ENCODE results near the gene CYLC2. TPM values are rescaled to one million over a fixed set of nuclear protein-coding genes. Genes with fewer than 3 reads are reported as not detected.

CYLC2 gene
- total RNA-seq, 1 experiment from 2014 or later = not detected

DNA sequence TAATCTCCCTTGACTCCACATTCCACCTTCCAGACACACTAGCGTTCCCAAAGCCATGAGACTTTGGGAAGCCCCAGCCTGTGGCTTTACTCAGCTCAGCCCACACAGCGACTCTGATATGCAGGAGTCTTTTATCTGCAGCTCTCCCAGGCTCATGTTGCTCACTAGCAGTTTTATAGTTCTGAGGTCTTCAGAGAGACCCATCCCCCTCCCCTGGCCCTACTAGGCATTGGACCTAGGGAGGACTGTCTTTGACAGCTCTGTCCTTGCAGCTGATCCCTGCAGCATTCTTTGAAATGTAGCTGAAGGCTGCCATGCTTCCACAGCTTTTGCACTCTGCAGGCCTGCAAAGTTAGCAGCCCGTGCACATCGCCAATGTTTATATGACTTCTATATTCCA lies 19.9 kb upstream of the CYLC2 start:
- Histone ChIP-seq H3K4me3 (ENCODE audit: low read length) (no peak overlapping the region), H3K27me3 (ENCODE audit: low read length) (no peaks in the 10 kb centered on the region), H3K4me1 (ENCODE audit: insufficient read depth, low read length) (peaks cover 4% of the 10 kb centered on the region; the same call in 1 of the 2 replicates), H3K27ac (ENCODE audit: low read length) (no peak overlapping the region), H3K36me3 (ENCODE audit: low read depth, low read length) (no peaks in the 10 kb centered on the region), H3K79me2 (ENCODE audit: low read length) (no peaks in the 10 kb centered on the region), H3K9ac (ENCODE audit: low read length) (no peak overlapping the region), H3K4me2 (ENCODE audit: low read length) (no peak overlapping the region), H3F3A (ENCODE audit: low read length, unreplicated experiment) (no peaks in the 10 kb centered on the region), H3K9me2 (replicated peaks; ENCODE audit: low read length) (no peaks in the 10 kb centered on the region), H2AFZ (ENCODE audit: low read length) (no peak overlapping the region), H3K9me3 (ENCODE audit: low read length) (0 out of 2 replicates have a peak, but pooled peaks cover 6% of the 10 kb centered on the region), H4K20me1 (ENCODE audit: low read length) (no peaks in the 10 kb centered on the region)
- CTCF ChIA-PET = no interaction called here
- BruUV-seq (replicated peaks) = no TSS peak
- intact Hi-C loops (cut with micrococcal nuclease) = no loop called here
- POLR2A ChIA-PET (ENCODE audit: unreplicated experiment) = no interaction called here
- DNase-seq (no peak), ATAC-seq (no peak)
- TF ChIP-seq EZH2 (IDR thresholded peaks at IDR 0.05; ENCODE audit: low read length, unreplicated experiment) (no peak), EZH2phosphoT487 (IDR thresholded peaks at IDR 0.05; ENCODE audit: borderline replicate concordance, low read length) (no peak)
- TF ChIP-seq, protein P1, sequence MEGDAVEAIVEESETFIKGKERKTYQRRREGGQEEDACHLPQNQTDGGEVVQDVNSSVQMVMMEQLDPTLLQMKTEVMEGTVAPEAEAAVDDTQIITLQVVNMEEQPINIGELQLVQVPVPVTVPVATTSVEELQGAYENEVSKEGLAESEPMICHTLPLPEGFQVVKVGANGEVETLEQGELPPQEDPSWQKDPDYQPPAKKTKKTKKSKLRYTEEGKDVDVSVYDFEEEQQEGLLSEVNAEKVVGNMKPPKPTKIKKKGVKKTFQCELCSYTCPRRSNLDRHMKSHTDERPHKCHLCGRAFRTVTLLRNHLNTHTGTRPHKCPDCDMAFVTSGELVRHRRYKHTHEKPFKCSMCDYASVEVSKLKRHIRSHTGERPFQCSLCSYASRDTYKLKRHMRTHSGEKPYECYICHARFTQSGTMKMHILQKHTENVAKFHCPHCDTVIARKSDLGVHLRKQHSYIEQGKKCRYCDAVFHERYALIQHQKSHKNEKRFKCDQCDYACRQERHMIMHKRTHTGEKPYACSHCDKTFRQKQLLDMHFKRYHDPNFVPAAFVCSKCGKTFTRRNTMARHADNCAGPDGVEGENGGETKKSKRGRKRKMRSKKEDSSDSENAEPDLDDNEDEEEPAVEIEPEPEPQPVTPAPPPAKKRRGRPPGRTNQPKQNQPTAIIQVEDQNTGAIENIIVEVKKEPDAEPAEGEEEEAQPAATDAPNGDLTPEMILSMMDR (conservative IDR thresholded peaks at IDR 0.05; ENCODE audit: low read depth, low read length) = no peak

DNA sequence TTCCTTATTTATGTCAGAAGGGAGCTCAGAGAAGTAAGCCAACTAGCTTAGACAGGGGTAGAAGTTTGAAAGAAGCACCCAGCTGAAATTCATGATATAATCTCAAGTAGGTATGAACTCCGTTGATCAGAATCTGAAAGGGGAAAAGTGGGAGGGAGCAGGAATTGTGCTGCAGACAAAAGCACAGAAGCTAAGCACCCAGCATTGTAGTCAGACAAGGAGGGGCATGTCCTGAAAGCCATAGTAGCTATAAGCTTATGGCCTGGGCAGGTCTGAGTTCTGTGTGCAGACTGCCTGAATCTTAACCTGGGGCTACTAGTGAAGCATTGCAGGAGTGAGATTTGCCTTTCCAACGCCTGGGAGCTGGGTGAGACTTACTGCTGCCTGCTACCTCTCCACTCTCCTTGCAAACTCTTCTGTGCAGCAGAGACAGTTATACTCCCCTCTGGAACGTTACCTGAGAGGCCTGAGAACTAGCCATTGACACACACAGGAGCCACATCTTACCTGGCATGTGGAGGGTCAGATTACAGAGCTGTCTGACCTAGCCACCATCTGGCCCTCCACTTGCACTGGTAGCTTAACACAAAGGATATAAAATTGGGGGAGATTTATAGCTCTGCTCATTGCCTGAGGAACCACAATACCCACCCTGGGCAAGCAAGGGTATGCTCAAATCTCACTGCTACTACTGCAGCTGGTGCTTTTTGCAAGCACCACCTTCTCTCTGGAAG lies 9.8 kb upstream of the CYLC2 start:
- Histone ChIP-seq H2AFZ (ENCODE audit: low read length) (no peak overlapping the region), H4K20me1 (ENCODE audit: low read length) (no peaks in the 10 kb centered on the region), H3K4me2 (ENCODE audit: low read length) (no peak overlapping the region), H3K4me3 (ENCODE audit: low read length) (no peak overlapping the region), H3K27me3 (ENCODE audit: low read length) (no peaks in the 10 kb centered on the region), H3K36me3 (ENCODE audit: low read depth, low read length) (no peaks in the 10 kb centered on the region), H3K9me3 (ENCODE audit: low read length) (no peaks in the 10 kb centered on the region), H3K4me1 (ENCODE audit: insufficient read depth, low read length) (no peaks in the 10 kb centered on the region), H3K9ac (ENCODE audit: low read length) (no peak overlapping the region), H3K27ac (ENCODE audit: low read length) (no peak overlapping the region), H3K79me2 (ENCODE audit: low read length) (no peaks in the 10 kb centered on the region), H3K9me2 (replicated peaks; ENCODE audit: low read length) (no peaks in the 10 kb centered on the region), H3F3A (ENCODE audit: low read length, unreplicated experiment) (no peaks in the 10 kb centered on the region)
- ChIA-PET POLR2A (ENCODE audit: unreplicated experiment) (no interaction called here), CTCF (no interaction called here)
- intact Hi-C loops (cut with micrococcal nuclease) = no loop called here
- BruUV-seq (replicated peaks) = no TSS peak
- ATAC-seq (no peak), DNase-seq (no peak)
- TF ChIP-seq, protein P1 (conservative IDR thresholded peaks at IDR 0.05; ENCODE audit: low read depth, low read length) = no peak
- TF ChIP-seq EZH2phosphoT487 (IDR thresholded peaks at IDR 0.05; ENCODE audit: borderline replicate concordance, low read length) = no peak
- no peak for TF ChIP-seq EZH2 (IDR thresholded peaks at IDR 0.05; ENCODE audit: low read length, unreplicated experiment)

DNA sequence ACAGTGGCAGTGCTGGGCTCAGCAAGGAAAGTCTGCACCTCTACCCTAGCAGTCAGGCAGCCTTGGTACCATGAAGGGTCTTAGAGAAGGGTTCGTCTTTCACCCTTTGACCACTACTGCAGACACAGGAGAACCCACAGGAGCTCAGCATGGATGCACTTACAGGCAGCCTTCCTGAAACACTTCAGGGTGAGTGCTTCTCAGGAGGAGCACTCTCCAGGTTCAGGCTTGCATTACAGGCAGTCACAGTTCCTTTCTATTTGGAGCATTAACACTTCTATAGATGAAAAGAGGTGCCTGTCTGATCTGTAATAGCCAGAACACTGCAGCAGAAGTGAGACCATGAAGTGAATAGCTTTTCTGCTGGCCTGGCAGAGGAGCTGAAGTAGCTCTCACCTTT lies 8.7 kb upstream of the CYLC2 start:
- no peak overlapping the region for H3K4me2 ChIP-seq (ENCODE audit: low read length)
- no peaks in the 10 kb centered on the region for H3K4me1 ChIP-seq (ENCODE audit: insufficient read depth, low read length)
- ChIA-PET CTCF (no interaction called here), POLR2A (ENCODE audit: unreplicated experiment) (no interaction called here)
- H2AFZ ChIP-seq (ENCODE audit: low read length) = no peak overlapping the region
- no peak overlapping the region for H3K9ac ChIP-seq (ENCODE audit: low read length)
- H3K9me2 ChIP-seq (replicated peaks; ENCODE audit: low read length) = no peaks in the 10 kb centered on the region
- no peaks in the 10 kb centered on the region for H3K79me2 ChIP-seq (ENCODE audit: low read length)
- no peak overlapping the region for H3K4me3 ChIP-seq (ENCODE audit: low read length)
- DNase-seq (no peak), ATAC-seq (no peak)
- H4K20me1 ChIP-seq (ENCODE audit: low read length) = no peaks in the 10 kb centered on the region
- H3K9me3 ChIP-seq (ENCODE audit: low read length) = no peaks in the 10 kb centered on the region
- TF ChIP-seq EZH2 (IDR thresholded peaks at IDR 0.05; ENCODE audit: low read length, unreplicated experiment) (no peak), EZH2phosphoT487 (IDR thresholded peaks at IDR 0.05; ENCODE audit: borderline replicate concordance, low read length) (no peak)
- TF ChIP-seq, protein P1 (conservative IDR thresholded peaks at IDR 0.05; ENCODE audit: low read depth, low read length) = no peak
- H3K27ac ChIP-seq (ENCODE audit: low read length) = no peak overlapping the region
- intact Hi-C loops (cut with micrococcal nuclease) = no loop called here
- BruUV-seq (replicated peaks) = no TSS peak
- no peaks in the 10 kb centered on the region for H3K36me3 ChIP-seq (ENCODE audit: low read depth, low read length)
- no peaks in the 10 kb centered on the region for H3F3A ChIP-seq (ENCODE audit: low read length, unreplicated experiment)
- no peaks in the 10 kb centered on the region for H3K27me3 ChIP-seq (ENCODE audit: low read length)
